Esophagus muscularis mucosa (tissue), 4 donors: ENCODE measurements around the gene THRA. TPM values are rescaled to one million over a fixed set of nuclear protein-coding genes. Genes with fewer than 3 reads are reported as not detected.
A peak's percentile ranks its signal among the peaks of the same experiment; 100 is the strongest.

ENCODE experiments used
- DNase-seq: peaks from one replicate; pipeline ENCODE4 v3.0.0-alpha.2; 2017; ENCODE audit errors: extremely low spot score
- H3K27ac ChIP-seq, 4 donors: fragments of 200-600 bp; sonication (generic); replicated peaks in 1 of 4; 1 replicate in 3 of 4; 2 replicates in 1 of 4; pipeline ENCODE4 v1.5.1; 2016 to 2019; ENCODE audit warnings: mild to moderate bottlenecking in 1 of 4
- H3K27me3 ChIP-seq, 4 donors: fragments of 200-600 bp; sonication (generic); one replicate each; pipeline versions ENCODE4 v1.5.1 to v1.6.0; 2016 to 2019
- H3K36me3 ChIP-seq, 4 donors: fragments of 200-600 bp; sonication (generic); one replicate each; pipeline ENCODE4 v1.5.1; 2016 to 2019
- H3K4me1 ChIP-seq, 4 donors: fragments of 200-600 bp; sonication (generic); one replicate each; pipeline ENCODE4 v1.5.1; 2016 to 2019
- H3K4me3 ChIP-seq, 4 donors: fragments of 200-600 bp; sonication (generic); 1 replicate in 2 of 4; 2 replicates in 2 of 4; pipeline ENCODE4 v1.5.1; 2016 to 2019; ENCODE audit warnings: mild to moderate bottlenecking in 4 of 4, moderate library complexity in 1 of 4
- H3K9me3 ChIP-seq, 4 donors: fragments of 200-600 bp; sonication (generic); 1 replicate in 3 of 4; 2 replicates in 1 of 4; pipeline ENCODE4 v1.5.1; 2016 to 2019
- EP300 ChIP-seq: sonication (generic); formaldehyde crosslinking; IDR thresholded peaks from one replicate; pipeline ENCODE4 v1.6.1; 2017; ENCODE audit warnings: antibody characterized with exemption
- POLR2A ChIP-seq: fragments of 450-650 bp; IDR thresholded peaks from one replicate; pipeline ENCODE4 v1.6.1; 2017; ENCODE audit warnings: antibody characterized with exemption, moderate library complexity, mild to moderate bottlenecking, low read depth
- POLR2AphosphoS5 ChIP-seq, 2 donors: sonication (generic); formaldehyde crosslinking; IDR thresholded peaks; one replicate each; pipeline ENCODE4 v1.6.1; 2017; ENCODE audit warnings: antibody characterized with exemption in 2 of 2
- WGBS: methylation state at CpG from one replicate; pipeline ENCODE4 v1.1.5; 2018; 5-methylcytosine and 5-hydroxymethylcytosine counted together
- intact Hi-C: fragments of 100-400 bp; cut with DNase I; formaldehyde crosslinking; loops from one replicate; pipeline ENCODE4 v1.15.1; 2023
- total RNA-seq, 4 donors: library from RNA; depleted of rRNA; stranded (reverse); fragments of >200 nt; gene quantifications; one replicate each; pipeline versions ENCODE4 v1.1.0 to v1.2.1, GENCODE V29; 2016
- TF ChIP-seq, protein P1 (sequence below), 3 experiments: fragments of 200-600 bp in 2 of 3; fragments of 450-650 bp in 1 of 3; sonication (generic) in 2 of 3; IDR thresholded peaks; one replicate each; pipeline ENCODE4 v1.5.1; 2017 to 2019; ENCODE audit warnings: antibody characterized with exemption in 3 of 3, mild to moderate bottlenecking in 2 of 3, moderate library complexity in 1 of 3

Gene THRA
- total RNA-seq, 4 donors from 2014 or later: 69.7 to 112 (median 85.2) TPM

DNA sequence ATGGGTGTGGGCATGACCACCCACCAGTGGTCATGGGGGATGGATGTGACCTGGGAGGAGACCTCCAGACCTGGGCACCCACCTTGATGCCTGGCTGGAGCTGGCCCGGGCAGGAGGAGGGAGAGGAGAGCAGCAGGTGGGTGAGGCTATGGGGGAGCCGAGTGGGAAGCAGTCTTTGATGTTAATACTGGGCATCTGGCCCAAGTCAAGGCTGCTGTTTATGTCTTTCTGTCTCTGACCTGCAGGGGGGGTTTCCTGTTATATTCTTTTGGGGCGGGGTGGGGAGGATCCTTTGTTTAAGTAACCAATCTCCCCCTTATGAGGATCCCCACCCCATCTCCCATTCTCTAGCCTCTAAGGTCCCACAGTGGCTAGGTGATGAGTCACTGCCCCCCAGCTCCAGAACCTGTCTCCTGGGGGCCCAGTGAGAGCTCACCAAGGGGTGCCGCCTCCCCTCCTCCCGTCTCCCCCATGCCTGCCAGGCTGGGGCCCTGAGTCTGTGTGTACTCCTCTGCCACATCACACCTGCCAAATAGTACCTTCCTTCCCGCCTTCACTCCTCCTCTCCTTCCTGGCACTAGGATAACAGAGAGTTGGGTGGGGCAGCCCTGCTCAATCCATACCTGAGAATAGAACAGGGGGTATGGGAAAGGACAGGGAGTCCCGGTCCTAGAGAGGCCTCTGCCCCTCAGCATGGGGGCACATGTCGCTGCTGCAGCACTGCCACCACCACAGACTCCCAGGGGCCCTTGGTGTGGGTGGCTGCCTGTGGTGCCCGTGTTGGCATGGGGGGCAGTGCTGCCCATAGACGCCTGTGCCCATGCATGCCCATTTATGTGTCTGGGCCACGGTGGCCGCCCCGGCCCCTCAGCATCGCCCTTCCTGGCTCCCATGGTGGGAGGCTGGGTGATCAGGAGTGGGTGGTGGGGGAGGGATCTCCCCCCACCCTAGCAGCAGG, 7.3 kb downstream of the THRA start:
- Histone ChIP-seq H3K36me3 (peaks cover 5 to 12% (median 7%) of the 10 kb centered on the region in 4 donors), H3K27ac (peak overlapping the region; percentile 91 to 99 (median 99)), H3K9me3 (no peaks in the 10 kb centered on the region), H3K27me3 (no peaks in the 10 kb centered on the region), H3K4me1 (peaks cover 92 to 100% (median 100%) of the 10 kb centered on the region in 4 donors), H3K4me3 (peak overlapping the region; percentile 39 to 50 (median 46))
- 12% methylated on average over 7 of the region's 14 CpGs for WGBS
- TF ChIP-seq POLR2A (no peak), EP300 (no peak), POLR2AphosphoS5 (IDR thresholded peaks at IDR 0.05) (peak; percentile 8 to 40)
- TF ChIP-seq, protein P1, sequence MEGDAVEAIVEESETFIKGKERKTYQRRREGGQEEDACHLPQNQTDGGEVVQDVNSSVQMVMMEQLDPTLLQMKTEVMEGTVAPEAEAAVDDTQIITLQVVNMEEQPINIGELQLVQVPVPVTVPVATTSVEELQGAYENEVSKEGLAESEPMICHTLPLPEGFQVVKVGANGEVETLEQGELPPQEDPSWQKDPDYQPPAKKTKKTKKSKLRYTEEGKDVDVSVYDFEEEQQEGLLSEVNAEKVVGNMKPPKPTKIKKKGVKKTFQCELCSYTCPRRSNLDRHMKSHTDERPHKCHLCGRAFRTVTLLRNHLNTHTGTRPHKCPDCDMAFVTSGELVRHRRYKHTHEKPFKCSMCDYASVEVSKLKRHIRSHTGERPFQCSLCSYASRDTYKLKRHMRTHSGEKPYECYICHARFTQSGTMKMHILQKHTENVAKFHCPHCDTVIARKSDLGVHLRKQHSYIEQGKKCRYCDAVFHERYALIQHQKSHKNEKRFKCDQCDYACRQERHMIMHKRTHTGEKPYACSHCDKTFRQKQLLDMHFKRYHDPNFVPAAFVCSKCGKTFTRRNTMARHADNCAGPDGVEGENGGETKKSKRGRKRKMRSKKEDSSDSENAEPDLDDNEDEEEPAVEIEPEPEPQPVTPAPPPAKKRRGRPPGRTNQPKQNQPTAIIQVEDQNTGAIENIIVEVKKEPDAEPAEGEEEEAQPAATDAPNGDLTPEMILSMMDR (IDR thresholded peaks at IDR 0.05): peak; percentile 26 to 52 (median 28)
- no peak for DNase-seq
- intact Hi-C loops: loop anchor here (5.0 kb wide), 1 partner anchor 37 kb away; no protein-coding TSS in a partner anchor

DNA sequence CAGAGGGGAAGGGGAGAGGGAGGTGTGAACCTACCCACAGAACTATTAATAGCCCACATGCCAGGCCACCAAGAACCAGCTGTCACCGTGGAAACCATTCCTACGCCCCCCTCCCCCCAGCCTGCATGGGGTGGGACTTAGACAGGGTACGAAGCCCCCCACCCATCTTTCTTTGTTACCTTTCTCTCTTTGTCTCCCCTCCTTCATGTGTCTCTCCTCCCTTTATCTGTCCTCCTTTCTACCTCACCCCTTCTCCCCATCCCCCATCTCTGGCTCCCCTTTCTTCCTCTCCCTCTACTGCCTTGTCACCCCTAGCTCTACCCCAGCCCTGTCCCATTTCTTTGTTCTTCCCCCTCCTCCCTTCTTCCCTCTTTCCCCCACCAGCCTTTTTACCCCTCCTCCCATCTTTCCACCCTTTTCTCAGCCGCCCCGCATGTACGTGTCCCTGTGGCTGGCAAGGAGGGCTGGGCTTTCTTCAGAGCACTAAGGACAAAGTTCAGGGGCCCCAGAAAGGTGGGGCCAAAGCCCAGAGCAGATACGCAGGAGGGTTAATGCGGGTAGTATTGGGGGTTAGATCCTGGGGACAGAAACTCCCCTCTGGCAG, 8.0 kb downstream of the THRA start:
- 21% methylated on average over 8 of the region's 8 CpGs for WGBS
- H3K4me1 ChIP-seq: peaks cover 92 to 100% (median 100%) of the 10 kb centered on the region in 4 donors
- no peak for TF ChIP-seq POLR2AphosphoS5 (IDR thresholded peaks at IDR 0.05)
- no peak for TF ChIP-seq EP300
- no peak for TF ChIP-seq POLR2A
- TF ChIP-seq, protein P1 (IDR thresholded peaks at IDR 0.05): no peak
- DNase-seq: no peak
- peak overlapping the region; percentile 39 to 50 (median 46) for H3K4me3 ChIP-seq
- no peaks in the 10 kb centered on the region for H3K9me3 ChIP-seq
- H3K27ac ChIP-seq: peak overlapping the region; percentile 91 to 99 (median 99)
- peaks cover 5 to 12% (median 7%) of the 10 kb centered on the region in 4 donors for H3K36me3 ChIP-seq
- intact Hi-C loops: no loop called here
- H3K27me3 ChIP-seq: no peaks in the 10 kb centered on the region

- H3K4me1 ChIP-seq: peaks cover 94 to 100% (median 100%) of the 10 kb centered on the region in 4 donors
- H3K27ac ChIP-seq: peak overlapping the region; percentile 91 to 99 (median 99)
- peak overlapping the region; percentile 32 to 50 (median 46) for H3K4me3 ChIP-seq
- H3K27me3 ChIP-seq: no peaks in the 10 kb centered on the region
- peaks cover 5 to 12% (median 9%) of the 10 kb centered on the region in 4 donors for H3K36me3 ChIP-seq
- intact Hi-C loops: no loop called here
- no peak for TF ChIP-seq POLR2A
- TF ChIP-seq, protein P1 (IDR thresholded peaks at IDR 0.05): no peak
- TF ChIP-seq POLR2AphosphoS5 (IDR thresholded peaks at IDR 0.05): no peak
- TF ChIP-seq EP300: no peak
- DNase-seq: no peak
- H3K9me3 ChIP-seq: no peaks in the 10 kb centered on the region
- 24% methylated on average over 7 of the region's 16 CpGs for WGBS
These were observed 8.7 kb downstream of the THRA start for GRCh38 chr17:40071313-40072039.

- 10% methylated on average over 16 of the region's 19 CpGs for WGBS
- Histone ChIP-seq H3K36me3 (peaks cover 5 to 18% (median 15%) of the 10 kb centered on the region in 4 donors), H3K27me3 (no peaks in the 10 kb centered on the region), H3K27ac (peak overlapping the region; percentile 91 to 99 (median 99)), H3K4me3 (peak overlapping the region; percentile 32 to 50 (median 46)), H3K9me3 (no peaks in the 10 kb centered on the region), H3K4me1 (peaks cover 97 to 100% (median 100%) of the 10 kb centered on the region in 4 donors)
- TF ChIP-seq POLR2AphosphoS5 (IDR thresholded peaks at IDR 0.05): peak; percentile 77 to 79
- TF ChIP-seq, protein P1 (IDR thresholded peaks at IDR 0.05): no peak
- peak; percentile 22 for TF ChIP-seq EP300
- TF ChIP-seq POLR2A: no peak
- intact Hi-C loops: no loop called here
- peak; percentile 94 for DNase-seq
These were observed 9.4 kb downstream of the THRA start for GRCh38 chr17:40072040-40072734.
